ENCODE data around the gene PKD1L1.
"Not testable (repeated sequence)": the region's sequence is repeated elsewhere in the genome, so short reads cannot be mapped to it uniquely, and the experiment has no call there.

The PKD1L1 gene

DNA sequence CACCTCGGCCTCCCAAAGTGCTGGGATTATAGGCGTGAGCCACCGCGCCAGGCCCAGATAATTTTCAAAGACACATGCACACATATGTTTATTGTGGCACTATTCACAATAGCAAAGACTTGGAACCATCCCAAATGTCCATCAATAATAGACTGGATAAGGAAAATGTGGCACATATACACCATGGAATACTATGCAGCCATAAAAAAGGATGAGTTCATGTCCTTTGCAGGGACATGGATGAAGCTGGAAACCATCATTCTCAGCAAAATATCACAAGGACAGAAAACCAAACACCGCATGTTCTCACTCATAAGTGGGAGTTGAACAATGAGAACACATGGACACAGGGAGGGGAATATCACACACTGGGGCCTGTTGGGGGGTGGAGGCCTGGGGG is 32.4 kb upstream of the PKD1L1 start:
- not testable (repeated sequence) for H3K36me3 ChIP-seq (ENCODE audit: control insufficient read depth, insufficient read depth, low read length); H3K4me1 ChIP-seq (ENCODE audit: control insufficient read depth, insufficient read depth, low read length); H3K4me3 ChIP-seq (ENCODE audit: insufficient read depth, low read depth, low read length); H3K27me3 ChIP-seq (ENCODE audit: control insufficient read depth, insufficient read depth, low read length, poor library complexity, severe bottlenecking); H3K27ac ChIP-seq (ENCODE audit: insufficient read depth, low read depth, low read length, poor library complexity, severe bottlenecking); H3K9me3 ChIP-seq (ENCODE audit: control insufficient read depth, low read length)
- WGBS, 2 experiments = 89 to 94% methylated on average over 4 of the region's 5 CpGs

DNA sequence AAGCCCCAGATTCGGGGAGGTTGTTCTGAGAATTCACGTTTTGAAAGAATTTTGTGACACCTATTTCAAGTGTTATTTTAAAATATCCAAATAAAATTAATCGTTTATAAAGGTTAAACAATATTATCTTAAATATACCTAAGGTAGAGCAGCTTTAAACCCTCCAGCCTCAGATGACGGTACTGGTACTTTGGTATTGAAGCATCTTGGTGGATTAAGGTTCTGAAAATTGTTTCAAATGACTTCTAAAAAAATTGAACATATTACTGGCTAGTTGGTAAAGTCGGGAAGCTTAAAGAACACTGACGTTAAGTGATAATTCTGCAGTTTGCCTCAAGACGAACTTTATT is 31.5 kb upstream of the PKD1L1 start:
- Histone ChIP-seq H3K27ac (ENCODE audit: insufficient read depth, low read depth, low read length, poor library complexity, severe bottlenecking) (no peak overlapping the region), H3K4me3 (ENCODE audit: insufficient read depth, low read depth, low read length) (peak overlapping the region; percentile 66), H3K4me1 (ENCODE audit: control insufficient read depth, insufficient read depth, low read length) (no peaks in the 10 kb centered on the region), H3K36me3 (ENCODE audit: control insufficient read depth, insufficient read depth, low read length) (peaks cover 5% of the 10 kb centered on the region), H3K9me3 (ENCODE audit: control insufficient read depth, low read length) (no peaks in the 10 kb centered on the region), H3K27me3 (ENCODE audit: control insufficient read depth, insufficient read depth, low read length, poor library complexity, severe bottlenecking) (no peaks in the 10 kb centered on the region)
- WGBS, 2 experiments = 94 to 97% methylated on average over 3 to 4 of the region's 7 CpGs

DNA sequence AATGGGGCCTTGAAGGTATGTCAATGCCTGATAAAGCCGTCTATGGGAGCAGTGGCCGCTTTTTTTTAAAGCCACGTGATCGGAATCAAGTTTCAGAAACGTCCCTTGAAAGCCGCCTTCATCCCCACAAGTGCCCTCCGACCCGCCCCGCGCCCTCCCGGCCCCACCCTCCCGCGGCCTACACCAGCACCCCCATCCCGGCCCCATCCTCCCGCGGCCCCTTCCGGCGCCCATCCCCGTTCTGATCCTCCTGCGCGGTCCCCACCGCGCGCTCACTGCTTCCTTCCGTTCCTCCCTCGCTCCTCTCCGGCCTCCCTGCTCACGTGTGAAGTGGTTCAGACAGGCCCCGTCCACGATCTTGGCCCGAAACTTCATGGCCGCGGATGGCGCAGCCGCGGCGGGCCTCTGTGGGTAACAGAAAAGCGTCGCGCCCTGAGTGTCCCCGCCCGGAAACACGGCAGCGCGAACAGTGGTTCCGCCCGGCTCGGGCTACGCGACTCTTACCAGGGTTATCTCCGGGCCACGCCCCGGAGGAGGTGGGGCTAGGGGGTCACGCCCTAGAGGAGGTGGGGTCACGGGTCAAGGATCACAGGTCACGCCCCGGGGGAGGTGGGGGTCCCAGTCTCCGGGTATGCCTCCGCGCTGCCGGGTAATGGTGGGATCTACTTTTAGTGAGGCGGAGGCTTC is 31.0 kb upstream of the PKD1L1 start, which contains the start of gene HUS1:
Gene HUS1, minus strand, starts transcription at position 471 of the 687 bp plus-strand sequence. Its CDS starts 96 bp downstream, at position 375.
- Histone ChIP-seq H3K27me3 (ENCODE audit: control insufficient read depth, insufficient read depth, low read length, poor library complexity, severe bottlenecking) (no peaks in the 10 kb centered on the region), H3K9me3 (ENCODE audit: control insufficient read depth, low read length) (no peaks in the 10 kb centered on the region), H3K4me1 (ENCODE audit: control insufficient read depth, insufficient read depth, low read length) (no peaks in the 10 kb centered on the region), H3K36me3 (ENCODE audit: control insufficient read depth, insufficient read depth, low read length) (peaks cover 10% of the 10 kb centered on the region), H3K27ac (ENCODE audit: insufficient read depth, low read depth, low read length, poor library complexity, severe bottlenecking) (peak within 1 kb of the TSS; percentile 85), H3K4me3 (ENCODE audit: insufficient read depth, low read depth, low read length) (peak within 1 kb of the TSS; percentile 66)
- 1% methylated on average over 61 to 62 of the region's 62 CpGs for WGBS, 2 experiments

DNA sequence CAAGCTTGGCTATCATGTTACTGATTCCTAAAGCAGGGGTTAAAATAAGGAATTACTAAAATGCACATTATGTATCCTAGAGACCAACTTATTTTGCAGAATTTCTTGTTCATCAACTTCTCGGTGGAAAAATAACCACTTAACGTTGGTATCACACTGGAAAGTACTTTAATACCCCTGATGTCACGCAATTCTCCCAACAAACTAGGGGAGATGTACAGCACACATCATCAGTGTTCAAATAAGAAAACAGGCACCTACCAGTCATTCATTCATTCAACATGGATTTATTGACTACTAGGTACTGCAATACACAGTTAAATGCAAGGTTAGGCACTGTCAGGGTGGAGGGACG is 30.5 kb upstream of the PKD1L1 start:
- H3K27ac ChIP-seq (ENCODE audit: insufficient read depth, low read depth, low read length, poor library complexity, severe bottlenecking) = peak overlapping the region; percentile 85
- no peaks in the 10 kb centered on the region for H3K4me1 ChIP-seq (ENCODE audit: control insufficient read depth, insufficient read depth, low read length)
- WGBS, 2 experiments = 30 to 33% methylated on average over 4 of the region's 4 CpGs

DNA sequence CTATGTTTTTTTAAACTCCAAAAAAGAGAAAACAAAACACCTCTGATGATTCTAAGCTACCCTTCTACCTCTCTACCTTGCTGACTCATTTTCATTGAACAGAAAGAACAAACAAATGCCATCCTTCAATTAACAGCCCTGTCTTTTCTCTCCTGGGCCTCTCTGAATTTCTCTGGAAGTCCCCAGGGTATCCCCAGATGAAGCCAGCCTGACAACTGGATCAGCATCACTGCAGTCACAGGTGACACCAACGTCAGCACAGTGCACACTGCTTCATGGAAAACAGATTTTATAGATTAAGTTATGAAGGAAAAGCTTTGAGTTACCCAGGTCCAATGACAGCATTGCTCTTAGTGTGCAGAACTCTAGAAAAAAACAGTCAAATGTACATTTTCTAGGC is 25.5 kb upstream of the PKD1L1 start:
- no peaks in the 10 kb centered on the region for H3K9me3 ChIP-seq (ENCODE audit: control insufficient read depth, low read length)
- peaks cover 17% of the 10 kb centered on the region for H3K36me3 ChIP-seq (ENCODE audit: control insufficient read depth, insufficient read depth, low read length)
- H3K4me1 ChIP-seq (ENCODE audit: control insufficient read depth, insufficient read depth, low read length) = peaks cover 3% of the 10 kb centered on the region
- H3K27me3 ChIP-seq (ENCODE audit: control insufficient read depth, insufficient read depth, low read length, poor library complexity, severe bottlenecking) = no peaks in the 10 kb centered on the region
- WGBS, 2 experiments = 96 to 100% methylated on average over 1 of the region's 1 CpG
- no peak overlapping the region for H3K4me3 ChIP-seq (ENCODE audit: insufficient read depth, low read depth, low read length)
- no peak overlapping the region for H3K27ac ChIP-seq (ENCODE audit: insufficient read depth, low read depth, low read length, poor library complexity, severe bottlenecking)

More for the DNA sequence above, 30.5 kb upstream of the PKD1L1 start:
- Histone ChIP-seq H3K9me3 (ENCODE audit: control insufficient read depth, low read length) (no peaks in the 10 kb centered on the region), H3K4me3 (ENCODE audit: insufficient read depth, low read depth, low read length) (peak overlapping the region; percentile 66), H3K27me3 (ENCODE audit: control insufficient read depth, insufficient read depth, low read length, poor library complexity, severe bottlenecking) (no peaks in the 10 kb centered on the region), H3K36me3 (ENCODE audit: control insufficient read depth, insufficient read depth, low read length) (peaks cover 14% of the 10 kb centered on the region)

DNA sequence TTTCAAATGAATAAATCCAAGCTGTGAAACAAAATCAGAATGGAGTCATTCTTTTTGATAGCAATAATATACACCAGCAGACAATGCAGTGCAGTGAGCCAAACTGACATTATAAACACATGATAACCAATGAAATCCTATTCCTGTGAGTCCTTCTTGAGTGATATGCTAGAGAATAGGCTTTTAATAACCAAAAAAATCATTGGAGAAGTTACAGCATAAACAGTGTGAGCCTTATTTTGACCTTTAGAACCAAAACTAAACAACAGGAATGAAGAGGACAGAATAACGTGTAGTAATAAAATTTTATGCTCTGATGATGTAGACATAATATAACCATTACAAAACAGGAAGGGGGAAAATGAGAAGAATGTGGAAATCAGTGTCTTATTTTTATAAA is 22.5 kb upstream of the PKD1L1 start:
- no CpG with 5 or more reads among the region's 1 CpG for WGBS, 2 experiments
- Histone ChIP-seq H3K4me1 (ENCODE audit: control insufficient read depth, insufficient read depth, low read length) (peaks cover 6% of the 10 kb centered on the region), H3K27me3 (ENCODE audit: control insufficient read depth, insufficient read depth, low read length, poor library complexity, severe bottlenecking) (no peaks in the 10 kb centered on the region), H3K9me3 (ENCODE audit: control insufficient read depth, low read length) (no peaks in the 10 kb centered on the region), H3K27ac (ENCODE audit: insufficient read depth, low read depth, low read length, poor library complexity, severe bottlenecking) (no peak overlapping the region), H3K4me3 (ENCODE audit: insufficient read depth, low read depth, low read length) (no peak overlapping the region), H3K36me3 (ENCODE audit: control insufficient read depth, insufficient read depth, low read length) (peaks cover 42% of the 10 kb centered on the region)

DNA sequence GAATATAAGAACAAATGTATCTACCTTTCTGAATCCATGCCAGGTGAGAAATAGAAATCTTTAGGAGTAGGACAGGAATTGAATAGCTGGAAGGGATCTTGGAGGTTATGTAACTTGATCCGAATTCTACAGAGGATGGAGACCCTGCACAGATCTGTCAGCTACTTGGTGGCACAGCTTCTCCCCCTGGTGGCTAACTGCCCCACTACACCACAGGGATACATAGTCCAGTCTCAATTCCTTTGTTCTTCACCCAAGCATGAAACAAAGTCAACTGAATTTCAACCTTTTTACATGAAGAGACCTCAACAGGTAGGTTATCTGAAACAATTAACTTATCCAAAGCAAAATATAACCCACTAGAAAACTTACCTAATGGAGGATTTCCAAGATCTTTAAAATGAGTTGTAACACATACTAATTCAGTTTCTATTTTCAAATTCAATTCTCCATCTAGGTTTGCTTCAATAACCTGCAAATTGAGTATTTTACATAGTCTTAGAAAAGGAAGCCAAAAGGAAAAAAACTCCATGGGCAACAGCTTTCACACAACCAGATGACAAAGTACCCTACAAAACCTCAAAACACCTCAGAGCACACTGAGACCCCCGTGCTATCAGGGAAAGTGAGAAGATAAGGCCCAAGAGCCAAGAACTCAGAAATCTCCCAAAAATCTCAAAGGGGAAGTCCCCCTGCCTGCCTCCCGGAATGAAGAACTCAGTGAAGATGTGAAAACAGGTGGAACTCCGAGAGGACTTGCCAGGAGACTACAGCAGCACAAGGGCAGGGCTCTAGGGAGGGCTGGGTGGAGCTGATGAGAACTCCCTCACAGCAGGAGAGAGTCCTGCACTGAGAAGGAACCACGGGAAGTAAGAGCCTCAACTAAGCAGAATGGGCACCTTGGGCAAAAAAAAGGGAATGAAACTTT is 20.8 kb upstream of the PKD1L1 start:
- WGBS, 2 experiments = 74 to 79% methylated on average over 5 of the region's 5 CpGs
- Histone ChIP-seq H3K9me3 (ENCODE audit: control insufficient read depth, low read length) (no peaks in the 10 kb centered on the region), H3K4me1 (ENCODE audit: control insufficient read depth, insufficient read depth, low read length) (peaks cover 6% of the 10 kb centered on the region), H3K27me3 (ENCODE audit: control insufficient read depth, insufficient read depth, low read length, poor library complexity, severe bottlenecking) (no peaks in the 10 kb centered on the region), H3K27ac (ENCODE audit: insufficient read depth, low read depth, low read length, poor library complexity, severe bottlenecking) (no peak overlapping the region), H3K36me3 (ENCODE audit: control insufficient read depth, insufficient read depth, low read length) (peaks cover 47% of the 10 kb centered on the region), H3K4me3 (ENCODE audit: insufficient read depth, low read depth, low read length) (no peak overlapping the region)

DNA sequence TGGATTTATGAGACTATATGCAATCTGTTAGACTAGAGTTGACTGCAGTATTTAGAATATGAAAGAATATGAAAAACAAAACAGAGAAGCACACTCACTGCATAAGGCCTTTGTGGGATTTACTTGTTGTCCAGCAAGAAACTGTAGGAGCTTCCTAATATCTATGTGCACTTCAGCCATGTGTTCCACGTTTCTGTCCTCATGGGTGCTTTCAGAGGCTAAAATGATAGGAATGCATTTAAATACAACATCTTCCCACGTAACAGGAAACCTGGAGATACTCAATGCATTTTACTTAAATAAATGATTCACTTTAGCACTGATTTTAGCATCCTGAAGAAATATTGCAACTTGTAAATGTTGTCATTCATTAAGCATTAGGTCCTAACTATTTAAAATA is 19.4 kb upstream of the PKD1L1 start:
- peaks cover 48% of the 10 kb centered on the region for H3K36me3 ChIP-seq (ENCODE audit: control insufficient read depth, insufficient read depth, low read length)
- H3K9me3 ChIP-seq (ENCODE audit: control insufficient read depth, low read length) = no peaks in the 10 kb centered on the region
- 95 to 96% methylated on average over 2 of the region's 2 CpGs for WGBS, 2 experiments
- H3K27me3 ChIP-seq (ENCODE audit: control insufficient read depth, insufficient read depth, low read length, poor library complexity, severe bottlenecking) = no peaks in the 10 kb centered on the region
- H3K4me1 ChIP-seq (ENCODE audit: control insufficient read depth, insufficient read depth, low read length) = peaks cover 6% of the 10 kb centered on the region
- no peak overlapping the region for H3K27ac ChIP-seq (ENCODE audit: insufficient read depth, low read depth, low read length, poor library complexity, severe bottlenecking)
- H3K4me3 ChIP-seq (ENCODE audit: insufficient read depth, low read depth, low read length) = no peak overlapping the region

DNA sequence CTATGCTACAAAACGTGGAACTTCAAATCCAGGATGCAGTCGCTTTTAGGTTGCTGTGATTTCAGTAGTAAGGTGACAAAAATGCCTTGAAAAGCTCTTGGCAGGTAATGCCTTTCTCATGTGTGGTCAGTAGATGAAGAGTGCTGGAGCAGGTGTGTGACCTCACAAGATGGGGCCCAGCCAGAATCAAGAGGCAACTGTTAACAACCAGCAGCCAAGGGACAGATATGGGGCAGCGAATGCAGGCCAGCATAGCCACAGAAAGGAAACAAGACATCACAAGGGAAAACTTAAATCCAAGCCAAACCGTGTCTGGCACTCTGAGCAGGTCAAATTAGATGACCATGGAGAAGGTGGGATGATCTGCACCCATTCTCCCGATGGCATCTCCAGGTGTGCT is 18.9 kb upstream of the PKD1L1 start:
- H3K27ac ChIP-seq (ENCODE audit: insufficient read depth, low read depth, low read length, poor library complexity, severe bottlenecking) = no peak overlapping the region
- H3K36me3 ChIP-seq (ENCODE audit: control insufficient read depth, insufficient read depth, low read length) = peaks cover 51% of the 10 kb centered on the region
- H3K4me1 ChIP-seq (ENCODE audit: control insufficient read depth, insufficient read depth, low read length) = peaks cover 6% of the 10 kb centered on the region
- no peaks in the 10 kb centered on the region for H3K27me3 ChIP-seq (ENCODE audit: control insufficient read depth, insufficient read depth, low read length, poor library complexity, severe bottlenecking)
- WGBS, 2 experiments = 95 to 97% methylated on average over 5 of the region's 5 CpGs
- H3K4me3 ChIP-seq (ENCODE audit: insufficient read depth, low read depth, low read length) = no peak overlapping the region
- H3K9me3 ChIP-seq (ENCODE audit: control insufficient read depth, low read length) = no peaks in the 10 kb centered on the region

DNA sequence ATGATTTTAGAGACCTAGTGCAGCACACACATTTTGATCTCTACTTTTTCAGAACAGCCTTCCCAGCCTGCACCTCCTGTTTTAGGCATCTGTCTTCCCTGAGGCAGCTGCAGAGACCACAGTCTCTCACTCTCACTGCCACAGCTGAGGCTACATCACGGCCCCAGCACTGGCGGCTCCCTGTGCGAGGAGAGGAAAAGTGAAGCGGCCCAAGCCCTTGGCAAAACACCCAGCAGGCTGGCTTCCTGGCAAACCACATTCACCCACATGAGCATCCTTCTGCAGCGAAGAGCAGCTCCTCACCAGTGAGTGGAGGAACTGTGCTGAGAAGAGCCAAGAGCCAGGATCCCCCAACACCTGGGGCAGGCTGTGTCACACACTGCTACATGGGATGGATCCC is 17.2 kb upstream of the PKD1L1 start:
- Histone ChIP-seq H3K9me3 (ENCODE audit: control insufficient read depth, low read length) (no peaks in the 10 kb centered on the region), H3K4me1 (ENCODE audit: control insufficient read depth, insufficient read depth, low read length) (peaks cover 6% of the 10 kb centered on the region), H3K36me3 (ENCODE audit: control insufficient read depth, insufficient read depth, low read length) (peaks cover 66% of the 10 kb centered on the region), H3K27ac (ENCODE audit: insufficient read depth, low read depth, low read length, poor library complexity, severe bottlenecking) (no peak overlapping the region), H3K27me3 (ENCODE audit: control insufficient read depth, insufficient read depth, low read length, poor library complexity, severe bottlenecking) (no peaks in the 10 kb centered on the region), H3K4me3 (ENCODE audit: insufficient read depth, low read depth, low read length) (no peak overlapping the region)
- 90 to 95% methylated on average over 5 of the region's 5 CpGs for WGBS, 2 experiments
